GM23338 (cell line): ENCODE data around the gene LMNTD2. TPM values are rescaled to one million over a fixed set of nuclear protein-coding genes. Genes with fewer than 3 reads are reported as not detected.

ENCODE experiments used
- ATAC-seq: fragments of 200-7000 bp; cut with Tn5 transposase; 3 replicates; pipeline ENCODE4 v1.9.1; 2020
- DNase-seq: peaks from one replicate; pipeline ENCODE4 v3.0.0-alpha.2; 2015; ENCODE audit warnings: low spot score
- H2AFZ ChIP-seq: fragments of 200-600 bp; sonication (generic); 2 replicates; pipeline ENCODE4 v1.8.0; 2016; ENCODE audit warnings: antibody characterized with exemption, mild to moderate bottlenecking, moderate library complexity
- H3F3A ChIP-seq: fragments of 200-600 bp; sonication (generic); replicated peaks from 2 replicates; pipeline ENCODE4 v1.8.0; 2017; ENCODE audit warnings: antibody characterized with exemption, mixed run types, low read depth
- H3K27ac ChIP-seq: fragments of 200-600 bp; sonication (generic); 2 replicates; pipeline ENCODE4 v1.6.1; 2016; ENCODE audit warnings: low read depth
- H3K27me3 ChIP-seq: fragments of 200-600 bp; sonication (generic); 2 replicates; pipeline ENCODE4 v1.8.0; 2016; ENCODE audit warnings: mild to moderate bottlenecking, mixed run types, moderate library complexity; ENCODE audit not compliant: insufficient read depth
- H3K36me3 ChIP-seq: fragments of 200-600 bp; sonication (generic); 2 replicates; pipeline ENCODE4 v1.8.0; 2016; ENCODE audit warnings: mild to moderate bottlenecking; ENCODE audit not compliant: insufficient read depth
- H3K4me1 ChIP-seq: fragments of 200-600 bp; sonication (generic); 2 replicates; pipeline ENCODE4 v1.8.0; 2016; ENCODE audit warnings: mild to moderate bottlenecking, moderate library complexity; ENCODE audit not compliant: insufficient read depth
- H3K4me2 ChIP-seq: fragments of 200-600 bp; sonication (generic); 2 replicates; pipeline ENCODE4 v1.7.1; 2017; ENCODE audit warnings: mixed run types
- H3K4me3 ChIP-seq: fragments of 200-600 bp; sonication (generic); 2 replicates; pipeline ENCODE4 v1.6.1; 2016; ENCODE audit warnings: mixed run types
- H3K79me2 ChIP-seq: fragments of 200-600 bp; sonication (generic); replicated peaks from 2 replicates; pipeline ENCODE4 v1.8.0; 2017; ENCODE audit warnings: mild to moderate bottlenecking; ENCODE audit not compliant: insufficient read depth
- H3K9me2 ChIP-seq: fragments of 200-600 bp; sonication (generic); 2 replicates; pipeline ENCODE4 v1.8.0; 2017; ENCODE audit not compliant: insufficient read depth
- H4K20me1 ChIP-seq: fragments of 200-600 bp; sonication (generic); replicated peaks from 2 replicates; pipeline ENCODE4 v1.8.0; 2017; ENCODE audit warnings: mild to moderate bottlenecking; ENCODE audit not compliant: insufficient read depth
- H3K27ac Mint-ChIP-seq: 2 replicates; pipeline ENCODE4 v1.8.0; 2020; ENCODE audit warnings: inconsistent platforms, mild to moderate bottlenecking, moderate library complexity, mixed read lengths
- H3K27me3 Mint-ChIP-seq: 3 replicates; pipeline ENCODE4 v1.8.0; 2022; ENCODE audit warnings: low read depth, mild to moderate bottlenecking, moderate library complexity, mixed read lengths, inconsistent platforms; ENCODE audit not compliant: insufficient read depth, poor library complexity
- H3K36me3 Mint-ChIP-seq: 3 replicates; pipeline ENCODE4 v1.8.0; 2021; ENCODE audit warnings: low read depth, mild to moderate bottlenecking, inconsistent platforms, moderate library complexity, mixed read lengths
- H3K4me1 Mint-ChIP-seq: 3 replicates; pipeline ENCODE4 v1.8.0; 2020; ENCODE audit warnings: mild to moderate bottlenecking, inconsistent platforms, mixed read lengths
- H3K4me3 Mint-ChIP-seq: 3 replicates; pipeline ENCODE4 v1.8.0; 2021; ENCODE audit warnings: moderate library complexity, mild to moderate bottlenecking, inconsistent platforms, mixed read lengths
- H3K9me3 Mint-ChIP-seq: 3 replicates; pipeline ENCODE4 v1.8.0; 2020; ENCODE audit warnings: moderate library complexity, mild to moderate bottlenecking, inconsistent platforms, mixed read lengths
- CTCF ChIP-seq, 2 experiments: fragments of 200-600 bp in 1 of 2; sonication (generic) in 1 of 2; conservative IDR thresholded peaks; 2 replicates each; pipeline versions ENCODE4 v1.5.1 to v1.6.1; 2016 to 2017; ENCODE audit warnings: antibody characterized with exemption in 2 of 2, low read depth in 2 of 2, mild to moderate bottlenecking in 2 of 2, moderate library complexity in 1 of 2
- EZH2 ChIP-seq: fragments of 200-600 bp; sonication (generic); IDR thresholded peaks from one replicate; pipeline ENCODE4 v1.8.0; 2017; ENCODE audit warnings: antibody characterized with exemption, mild to moderate bottlenecking, low read depth; ENCODE audit not compliant: unreplicated experiment
- EZH2phosphoT487 ChIP-seq: fragments of 200-600 bp; sonication (generic); IDR thresholded peaks from one replicate; pipeline ENCODE4 v1.8.1; 2018; ENCODE audit warnings: antibody characterized with exemption; ENCODE audit not compliant: unreplicated experiment
- JUNB ChIP-seq: IDR thresholded peaks from one replicate; pipeline ENCODE4 v1.6.1; 2016; ENCODE audit warnings: antibody characterized with exemption; ENCODE audit not compliant: unreplicated experiment
- POLR2AphosphoS5 ChIP-seq: IDR thresholded peaks from 2 replicates; pipeline ENCODE4 v1.6.1; 2016; ENCODE audit warnings: antibody characterized with exemption, low read depth
- polyA plus RNA-seq: library from polyadenylated mRNA; unstranded; fragments of >200 nt; fragmentation: Nextera tagmentation; extraction: Ambion mirVana; gene quantifications from 2 replicates; pipeline ENCODE4 v1.2.1, GENCODE V29; 2016
- total RNA-seq: library from RNA; depleted of rRNA; stranded (reverse); fragments of >200 nt; shearing (Covaris generic); gene quantifications from 2 replicates; pipeline ENCODE4 v1.2.3, GENCODE V29; 2014

LMNTD2 gene
- total and polyA plus RNA-seq, 2 experiments from 2014 or later, result 1.3 to 2.1 TPM

GRCh38 chr11:603154-603553 lies 42.6 kb upstream of the LMNTD2 start:
- H3K4me1 ChIP-seq, result no peaks in the 10 kb centered on the region
- no peak overlapping the region for H3K4me3 Mint-ChIP-seq
- H3K27ac Mint-ChIP-seq, result no peak overlapping the region
- no peak overlapping the region for H3K27ac ChIP-seq
- peaks cover 5% of the 10 kb centered on the region; the same call in 1 of the 2 replicates for H4K20me1 ChIP-seq
- peaks cover 46% of the 10 kb centered on the region for H3K36me3 ChIP-seq
- ATAC-seq (no peak), DNase-seq (no peak)
- no peaks in the 10 kb centered on the region for H3K9me2 ChIP-seq
- H3K36me3 Mint-ChIP-seq, result peaks cover 62% of the 10 kb centered on the region
- H3K79me2 ChIP-seq, result peaks cover 4% of the 10 kb centered on the region; the same call in 1 of the 2 replicates
- TF ChIP-seq EZH2phosphoT487 (peak; percentile 8), JUNB (no peak)
- H3K4me3 ChIP-seq, result no peak overlapping the region
- peaks cover 8% of the 10 kb centered on the region for H3K27me3 Mint-ChIP-seq
- H3K4me2 ChIP-seq, result no peak overlapping the region
- no peak overlapping the region for H2AFZ ChIP-seq
- no peaks in the 10 kb centered on the region for H3K9me3 Mint-ChIP-seq
- no peaks in the 10 kb centered on the region; the same call in 2 of the 3 replicates for H3K4me1 Mint-ChIP-seq
- H3K27me3 ChIP-seq, result no peaks in the 10 kb centered on the region
- peaks cover 20% of the 10 kb centered on the region; the same call in 1 of the 2 replicates for H3F3A ChIP-seq

GRCh38 chr11:601573-602245 lies 41.2 kb upstream of the LMNTD2 start:
- Histone ChIP-seq H3K4me3 (no peak overlapping the region), H3K27ac (no peak overlapping the region), H3K79me2 (peaks cover 4% of the 10 kb centered on the region; the same call in 1 of the 2 replicates), H2AFZ (no peak overlapping the region), H3K4me2 (no peak overlapping the region), H3K27me3 (no peaks in the 10 kb centered on the region), H3F3A (peaks cover 17% of the 10 kb centered on the region; the same call in 1 of the 2 replicates), H3K36me3 (peaks cover 42% of the 10 kb centered on the region), H3K4me1 (no peaks in the 10 kb centered on the region), H3K9me2 (no peaks in the 10 kb centered on the region), H4K20me1 (peaks cover 8% of the 10 kb centered on the region; the same call in 1 of the 2 replicates)
- no peak for TF ChIP-seq POLR2AphosphoS5
- TF ChIP-seq CTCF (conservative IDR thresholded peaks at IDR 0.05; ENCODE audit: low read depth in 2 of 2), result no peak
- Mint-ChIP-seq H3K36me3 (peaks cover 60% of the 10 kb centered on the region), H3K9me3 (no peaks in the 10 kb centered on the region; the same call in 1 of the 3 replicates), H3K4me3 (no peak overlapping the region), H3K27me3 (peaks cover 6% of the 10 kb centered on the region), H3K27ac (no peak overlapping the region), H3K4me1 (no peaks in the 10 kb centered on the region; the same call in 2 of the 3 replicates)
- ATAC-seq (no peak), DNase-seq (no peak)

- no peak overlapping the region for H3K4me2 ChIP-seq
- Mint-ChIP-seq H3K27me3 (peaks cover 11% of the 10 kb centered on the region), H3K27ac (no peak overlapping the region), H3K9me3 (no peaks in the 10 kb centered on the region; the same call in 1 of the 3 replicates), H3K36me3 (peaks cover 69% of the 10 kb centered on the region), H3K4me3 (no peak overlapping the region), H3K4me1 (no peaks in the 10 kb centered on the region)
- DNase-seq, result no peak
- ATAC-seq, result no peak
- H3K9me2 ChIP-seq, result no peaks in the 10 kb centered on the region
- no peaks in the 10 kb centered on the region for H3K27me3 ChIP-seq
- H3K4me1 ChIP-seq, result no peaks in the 10 kb centered on the region
- H3K79me2 ChIP-seq, result peaks cover 5% of the 10 kb centered on the region; the same call in 1 of the 2 replicates
- H3F3A ChIP-seq, result peaks cover 12% of the 10 kb centered on the region; the same call in 1 of the 2 replicates
- H4K20me1 ChIP-seq, result peaks cover 24% of the 10 kb centered on the region; the same call in 1 of the 2 replicates
- peaks cover 37% of the 10 kb centered on the region for H3K36me3 ChIP-seq
- TF ChIP-seq EZH2 (no peak), CTCF (conservative IDR thresholded peaks at IDR 0.05; ENCODE audit: low read depth in 2 of 2) (0 out of 4 replicates have a peak, but pooled peaks of 1 of the 2 experiments have one; percentile 19)
- H2AFZ ChIP-seq, result no peak overlapping the region
- no peak overlapping the region for H3K27ac ChIP-seq
- H3K4me3 ChIP-seq, result no peak overlapping the region
Measured at GRCh38 chr11:598005-598680, 37.6 kb upstream of the LMNTD2 start.
